Measurements from ENCODE around the gene HDLBP. TPM values are rescaled to one million over a fixed set of nuclear protein-coding genes. Genes with fewer than 3 reads are reported as not detected.

The HDLBP gene
- polyA plus RNA-seq, 1 experiment = 707 TPM

DNA sequence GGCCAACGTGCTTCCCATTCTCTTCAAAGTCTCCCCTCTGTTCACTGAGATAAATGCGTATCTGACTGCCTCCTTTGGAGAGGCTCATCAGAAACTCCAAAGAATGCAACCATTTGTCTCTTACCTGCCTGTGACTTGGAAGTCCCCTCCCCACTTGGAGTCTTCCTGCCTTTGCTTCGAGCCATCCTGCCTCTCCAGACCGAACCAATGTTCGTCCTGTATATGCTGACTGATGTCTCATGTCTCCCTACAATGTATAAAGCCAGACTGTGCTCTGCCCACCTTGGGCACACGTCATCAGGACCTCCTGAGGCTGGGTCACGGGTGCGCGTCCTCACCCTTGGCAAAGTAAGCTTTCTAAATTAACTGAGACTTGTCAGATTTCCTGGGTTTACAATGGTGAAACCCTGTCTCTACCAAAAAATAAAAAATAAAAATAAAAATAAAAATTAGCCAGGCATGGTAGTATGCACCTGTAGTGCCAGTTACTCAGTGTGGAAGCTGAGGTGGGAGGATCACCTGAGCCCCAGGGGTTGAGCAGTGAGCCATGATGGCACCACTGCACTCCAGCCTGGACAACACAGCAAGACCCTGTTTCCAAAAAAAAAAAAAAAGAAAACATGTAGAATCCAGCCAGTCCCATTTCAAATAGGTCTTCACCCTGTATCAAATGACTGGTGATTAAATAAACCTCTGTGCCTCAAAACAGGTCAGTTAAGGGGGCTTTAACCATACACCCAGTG is 29.0 kb downstream of the HDLBP start:
- H3K4me3 ChIP-seq (ENCODE audit: low read depth, low read length) = no peak overlapping the region
- TF ChIP-seq, protein P1, sequence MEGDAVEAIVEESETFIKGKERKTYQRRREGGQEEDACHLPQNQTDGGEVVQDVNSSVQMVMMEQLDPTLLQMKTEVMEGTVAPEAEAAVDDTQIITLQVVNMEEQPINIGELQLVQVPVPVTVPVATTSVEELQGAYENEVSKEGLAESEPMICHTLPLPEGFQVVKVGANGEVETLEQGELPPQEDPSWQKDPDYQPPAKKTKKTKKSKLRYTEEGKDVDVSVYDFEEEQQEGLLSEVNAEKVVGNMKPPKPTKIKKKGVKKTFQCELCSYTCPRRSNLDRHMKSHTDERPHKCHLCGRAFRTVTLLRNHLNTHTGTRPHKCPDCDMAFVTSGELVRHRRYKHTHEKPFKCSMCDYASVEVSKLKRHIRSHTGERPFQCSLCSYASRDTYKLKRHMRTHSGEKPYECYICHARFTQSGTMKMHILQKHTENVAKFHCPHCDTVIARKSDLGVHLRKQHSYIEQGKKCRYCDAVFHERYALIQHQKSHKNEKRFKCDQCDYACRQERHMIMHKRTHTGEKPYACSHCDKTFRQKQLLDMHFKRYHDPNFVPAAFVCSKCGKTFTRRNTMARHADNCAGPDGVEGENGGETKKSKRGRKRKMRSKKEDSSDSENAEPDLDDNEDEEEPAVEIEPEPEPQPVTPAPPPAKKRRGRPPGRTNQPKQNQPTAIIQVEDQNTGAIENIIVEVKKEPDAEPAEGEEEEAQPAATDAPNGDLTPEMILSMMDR (IDR thresholded peaks at IDR 0.05; ENCODE audit: low read depth, low read length) = no peak
- no peaks in the 10 kb centered on the region for H3K27me3 ChIP-seq (ENCODE audit: control insufficient read depth, insufficient read depth, low read length)
- no peak for DNase-seq (ENCODE audit: low read depth, low spot score)
- ChIA-PET CTCF (no interaction called here), POLR2A (no interaction called here)
- no peak overlapping the region for H3K27ac ChIP-seq (ENCODE audit: low read depth, low read length)
- no peaks in the 10 kb centered on the region for H3K9me3 ChIP-seq (ENCODE audit: control insufficient read depth, insufficient read depth, low read length)

DNA sequence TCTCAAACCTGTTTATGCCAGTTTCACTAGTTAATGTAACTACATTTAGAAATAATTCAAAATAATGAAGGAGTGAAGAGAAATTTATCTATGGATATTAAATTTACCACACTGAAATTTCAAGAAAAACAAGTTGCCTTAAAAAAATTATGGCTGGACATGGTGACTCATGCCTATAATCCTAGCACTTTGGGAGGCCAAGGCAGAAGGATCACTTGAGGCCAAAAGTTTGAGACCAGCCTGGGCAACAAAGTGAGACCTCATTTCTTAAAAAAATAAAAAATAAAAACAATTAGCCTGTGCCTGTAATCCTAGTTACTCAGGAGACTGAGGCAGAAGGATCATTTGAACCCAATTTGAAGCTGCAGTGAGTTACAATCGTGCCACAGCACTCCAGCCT is 29.9 kb downstream of the HDLBP start:
- TF ChIP-seq, protein P1 (IDR thresholded peaks at IDR 0.05; ENCODE audit: low read depth, low read length) = no peak
- no peaks in the 10 kb centered on the region for H3K9me3 ChIP-seq (ENCODE audit: control insufficient read depth, insufficient read depth, low read length)
- ChIA-PET CTCF (no interaction called here), POLR2A (no interaction called here)
- no peak overlapping the region for H3K4me3 ChIP-seq (ENCODE audit: low read depth, low read length)
- no peak overlapping the region for H3K27ac ChIP-seq (ENCODE audit: low read depth, low read length)
- DNase-seq (ENCODE audit: low read depth, low spot score) = no peak
- H3K27me3 ChIP-seq (ENCODE audit: control insufficient read depth, insufficient read depth, low read length) = no peaks in the 10 kb centered on the region

DNA sequence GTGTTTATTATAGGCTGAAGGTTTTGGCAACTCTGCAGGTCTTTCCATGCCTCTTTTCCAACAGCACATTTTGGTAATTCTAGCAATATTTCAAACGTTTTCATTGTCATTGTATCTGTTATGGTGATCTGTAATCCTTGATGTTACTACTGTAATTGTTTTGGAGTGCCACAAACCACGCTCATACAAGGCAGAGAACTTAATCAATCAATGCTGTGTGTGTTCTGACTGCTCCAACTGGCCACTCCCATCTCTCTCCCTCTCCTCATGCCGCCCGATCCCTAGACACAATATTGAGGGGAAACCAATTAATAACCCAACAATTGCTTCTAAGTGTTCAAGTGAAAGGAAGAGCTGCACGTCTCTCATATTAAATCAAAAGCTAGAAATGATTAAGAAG is 32.9 kb downstream of the HDLBP start:
- no peak for DNase-seq (ENCODE audit: low read depth, low spot score)
- TF ChIP-seq, protein P1 (IDR thresholded peaks at IDR 0.05; ENCODE audit: low read depth, low read length) = no peak
- no peaks in the 10 kb centered on the region for H3K9me3 ChIP-seq (ENCODE audit: control insufficient read depth, insufficient read depth, low read length)
- no peak overlapping the region for H3K27ac ChIP-seq (ENCODE audit: low read depth, low read length)
- H3K4me3 ChIP-seq (ENCODE audit: low read depth, low read length) = no peak overlapping the region
- no peaks in the 10 kb centered on the region for H3K27me3 ChIP-seq (ENCODE audit: control insufficient read depth, insufficient read depth, low read length)
- POLR2A ChIA-PET = interaction anchor here (2.1 kb wide), 1 partner anchor 33 kb away, joined by 10 read pairs; the partner anchor contains the start of gene HDLBP
- CTCF ChIA-PET = interaction anchor here (1.4 kb wide), 1 partner anchor 32 kb away, joined by 4 read pairs; no protein-coding TSS in a partner anchor

DNA sequence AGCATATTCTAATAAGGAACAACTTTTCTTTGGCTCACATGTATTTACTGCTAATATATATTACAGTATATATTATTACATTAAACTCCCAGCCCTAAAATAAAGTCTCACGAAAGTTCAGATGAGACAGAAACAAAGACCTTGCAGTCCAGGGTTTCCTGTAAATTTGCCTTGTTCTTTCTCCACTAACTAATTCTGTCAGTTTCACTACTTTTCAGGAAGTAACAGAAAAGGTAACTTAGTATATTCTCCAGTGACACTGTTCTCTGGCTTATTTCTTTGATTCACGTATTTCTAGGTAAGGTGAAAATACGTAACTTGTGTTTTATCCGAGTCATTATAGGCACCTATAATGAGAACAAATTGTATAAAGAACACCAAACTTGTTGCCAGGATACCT is 35.2 kb downstream of the HDLBP start:
- CTCF ChIA-PET = no interaction called here
- no peak for DNase-seq (ENCODE audit: low read depth, low spot score)
- TF ChIP-seq, protein P1 (IDR thresholded peaks at IDR 0.05; ENCODE audit: low read depth, low read length) = no peak
- Histone ChIP-seq H3K27ac (ENCODE audit: low read depth, low read length) (no peak overlapping the region), H3K9me3 (ENCODE audit: control insufficient read depth, insufficient read depth, low read length) (no peaks in the 10 kb centered on the region), H3K4me3 (ENCODE audit: low read depth, low read length) (no peak overlapping the region), H3K27me3 (ENCODE audit: control insufficient read depth, insufficient read depth, low read length) (no peaks in the 10 kb centered on the region)
- POLR2A ChIA-PET = no interaction called here

DNA sequence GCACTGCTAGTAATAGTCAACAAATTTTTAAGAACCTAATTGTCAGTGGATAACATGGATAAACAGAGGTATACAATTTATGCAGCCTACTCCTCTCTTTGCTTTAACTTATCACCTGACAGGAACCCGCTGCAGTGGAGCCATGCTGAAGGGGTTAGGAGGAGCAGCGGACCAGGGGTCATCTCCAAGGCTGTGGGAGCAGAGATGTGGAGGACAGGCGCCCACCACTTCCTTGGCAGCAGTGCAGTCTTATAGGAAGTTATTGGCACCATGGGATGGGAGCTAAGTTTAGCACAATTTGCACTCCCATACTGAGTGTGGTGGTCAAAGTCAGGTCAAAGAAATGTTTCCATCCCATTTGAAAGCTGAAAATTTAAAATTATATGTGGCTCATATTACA is 35.6 kb downstream of the HDLBP start:
- CTCF ChIA-PET = no interaction called here
- Histone ChIP-seq H3K4me3 (ENCODE audit: low read depth, low read length) (no peak overlapping the region), H3K9me3 (ENCODE audit: control insufficient read depth, insufficient read depth, low read length) (no peaks in the 10 kb centered on the region), H3K27ac (ENCODE audit: low read depth, low read length) (no peak overlapping the region), H3K27me3 (ENCODE audit: control insufficient read depth, insufficient read depth, low read length) (no peaks in the 10 kb centered on the region)
- POLR2A ChIA-PET = no interaction called here
- TF ChIP-seq, protein P1 (IDR thresholded peaks at IDR 0.05; ENCODE audit: low read depth, low read length) = no peak
- no peak for DNase-seq (ENCODE audit: low read depth, low spot score)

All from AG04450 (cell line).